ENCODE data around the gene FBXL22. TPM values are rescaled to one million over a fixed set of nuclear protein-coding genes. Genes with fewer than 3 reads are reported as not detected.

Gene FBXL22
- total RNA-seq, 1 experiment from 2014 or later: 0.49 TPM

GRCh38 chr15:63554337-63554927, 42.8 kb upstream of the FBXL22 start:
- ChIA-PET RAD21 (ENCODE audit: low non-redundant PET in 1 of 2, low total read pairs in 2 of 2, uncharacterized antibody in 2 of 2, unreplicated experiment in 2 of 2) (no interaction called here), POLR2A (interaction anchor here (1.2 to 1.5 kb wide), 2 partner anchors 12 to 45 kb away, joined by 3 to 5 read pairs; no protein-coding TSS in a partner anchor), CTCF (no interaction called here)
- Histone ChIP-seq H2AFZ (ENCODE audit: low read depth, low read length, poor library complexity, severe bottlenecking) (no peak overlapping the region), H3K4me3 (replicated peaks in 1 of 2; ENCODE audit: low read depth in 1 of 2, low read length in 2 of 2) (no peak overlapping the region), H3K27ac (ENCODE audit: low read depth, low read length) (no peak overlapping the region), H3K36me3 (ENCODE audit: control insufficient read depth in 1 of 2, insufficient read depth in 2 of 2, low read length in 2 of 2) (peaks cover 6 to 11% of the 10 kb centered on the region in 2 experiments; a peak in 2 of 4 replicates), H3K79me2 (ENCODE audit: insufficient read depth, low read length) (peaks cover 30% of the 10 kb centered on the region), H3K4me2 (ENCODE audit: low read length) (no peak overlapping the region), H3K9me3 (ENCODE audit: control insufficient read depth in 1 of 2, insufficient read depth in 1 of 2, low read depth in 1 of 2, low read length in 2 of 2) (no peaks in the 10 kb centered on the region), H4K20me1 (ENCODE audit: insufficient read depth) (peaks cover 3% of the 10 kb centered on the region; the same call in 1 of the 2 replicates), H3K9me2 (ENCODE audit: insufficient read depth) (no peaks in the 10 kb centered on the region), H3K9ac (ENCODE audit: low read length) (no peak overlapping the region), H3K27me3 (ENCODE audit: insufficient read depth, low read length) (no peaks in the 10 kb centered on the region), H3K4me1 (ENCODE audit: control insufficient read depth in 1 of 2, insufficient read depth in 2 of 2, low read length in 2 of 2) (peaks cover 0 to 4% of the 10 kb centered on the region in 2 experiments; a peak in 1 of 4 replicates)
- no peak for ATAC-seq
- no TSS peak for BruUV-seq (replicated peaks)
- TF ChIP-seq POLR2AphosphoS5 (IDR thresholded peaks at IDR 0.05; ENCODE audit: low read depth, low read length) (no peak), REST (IDR thresholded peaks at IDR 0.05; ENCODE audit: low read depth) (no peak), EGR1 (IDR thresholded peaks at IDR 0.05; ENCODE audit: low read depth) (no peak), EZH2phosphoT487 (IDR thresholded peaks at IDR 0.05; ENCODE audit: borderline replicate concordance) (no peak), YY1 (IDR thresholded peaks at IDR 0.05; ENCODE audit: extremely low read depth, insufficient replicate concordance, low read depth, low read length) (no peak)
- no peak for DNase-seq (ENCODE audit: low read depth, low spot score)
- intact Hi-C loops (cut with micrococcal nuclease): no loop called here

Data from HCT116 (cell line).